ENCODE measurements around the gene SLC35G6. TPM values are rescaled to one million over a fixed set of nuclear protein-coding genes. Genes with fewer than 3 reads are reported as not detected.
A peak's percentile ranks its signal among the peaks of the same experiment; 100 is the strongest.

The SLC35G6 gene
- total RNA-seq, 1 experiment from 2014 or later, result 0.26 TPM

DNA sequence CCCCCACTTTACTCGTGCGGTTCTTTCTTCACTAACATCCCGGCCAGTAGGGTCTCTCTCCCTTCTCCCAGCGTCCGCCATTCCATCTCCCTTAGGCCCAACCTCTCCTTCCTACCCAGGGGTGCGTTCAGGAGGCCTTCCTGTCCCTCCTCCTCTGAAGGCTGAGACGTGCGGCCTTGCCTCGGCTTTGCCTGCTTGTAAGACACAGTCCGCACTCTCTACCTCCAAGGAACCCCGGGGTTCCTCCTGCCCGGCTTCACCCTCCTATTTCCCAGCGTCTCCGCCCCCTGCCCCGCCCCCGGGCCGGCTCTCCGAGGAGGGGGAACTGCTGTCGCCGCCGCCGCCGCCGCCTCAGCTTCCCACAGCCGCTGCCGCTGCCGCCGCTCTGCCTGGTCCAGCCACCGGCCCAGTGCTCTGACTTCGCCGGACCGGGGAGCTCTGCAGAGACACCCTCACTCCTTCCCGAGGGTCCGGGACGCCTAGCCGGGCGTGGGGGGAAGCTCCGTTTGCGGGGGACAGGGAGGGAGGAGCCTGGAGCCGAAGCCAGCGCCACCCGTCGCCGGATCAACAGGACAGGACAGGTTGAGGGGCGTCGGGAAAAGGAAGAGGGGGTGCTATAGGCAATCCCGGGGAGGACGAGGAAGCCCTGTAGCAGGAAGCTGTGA lies 43.2 kb upstream of the SLC35G6 start (continued):
- TF ChIP-seq FOXP1 (CRISPR knock-in tag; IDR thresholded peaks at IDR 0.05; ENCODE audit: borderline replicate concordance) (peak; percentile 65; the same call in 1 of the 2 replicates), MXD4 (CRISPR knock-in tag; IDR thresholded peaks at IDR 0.05; ENCODE audit: borderline replicate concordance) (no peak), NR2C2 (CRISPR knock-in tag; IDR thresholded peaks at IDR 0.05) (no peak)
- TF ChIP-seq, protein P1, sequence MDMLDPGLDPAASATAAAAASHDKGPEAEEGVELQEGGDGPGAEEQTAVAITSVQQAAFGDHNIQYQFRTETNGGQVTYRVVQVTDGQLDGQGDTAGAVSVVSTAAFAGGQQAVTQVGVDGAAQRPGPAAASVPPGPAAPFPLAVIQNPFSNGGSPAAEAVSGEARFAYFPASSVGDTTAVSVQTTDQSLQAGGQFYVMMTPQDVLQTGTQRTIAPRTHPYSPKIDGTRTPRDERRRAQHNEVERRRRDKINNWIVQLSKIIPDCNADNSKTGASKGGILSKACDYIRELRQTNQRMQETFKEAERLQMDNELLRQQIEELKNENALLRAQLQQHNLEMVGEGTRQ (CRISPR knock-in tag; IDR thresholded peaks at IDR 0.05), result no peak
- TF ChIP-seq, protein P2, sequence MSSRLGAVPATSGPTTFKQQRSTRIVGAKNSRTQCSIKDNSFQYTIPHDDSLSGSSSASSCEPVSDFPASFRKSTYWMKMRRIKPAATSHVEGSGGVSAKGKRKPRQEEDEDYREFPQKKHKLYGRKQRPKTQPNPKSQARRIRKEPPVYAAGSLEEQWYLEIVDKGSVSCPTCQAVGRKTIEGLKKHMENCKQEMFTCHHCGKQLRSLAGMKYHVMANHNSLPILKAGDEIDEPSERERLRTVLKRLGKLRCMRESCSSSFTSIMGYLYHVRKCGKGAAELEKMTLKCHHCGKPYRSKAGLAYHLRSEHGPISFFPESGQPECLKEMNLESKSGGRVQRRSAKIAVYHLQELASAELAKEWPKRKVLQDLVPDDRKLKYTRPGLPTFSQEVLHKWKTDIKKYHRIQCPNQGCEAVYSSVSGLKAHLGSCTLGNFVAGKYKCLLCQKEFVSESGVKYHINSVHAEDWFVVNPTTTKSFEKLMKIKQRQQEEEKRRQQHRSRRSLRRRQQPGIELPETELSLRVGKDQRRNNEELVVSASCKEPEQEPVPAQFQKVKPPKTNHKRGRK (CRISPR knock-in tag; IDR thresholded peaks at IDR 0.05; ENCODE audit: borderline replicate concordance), result no peak
- TF ChIP-seq, protein P3, sequence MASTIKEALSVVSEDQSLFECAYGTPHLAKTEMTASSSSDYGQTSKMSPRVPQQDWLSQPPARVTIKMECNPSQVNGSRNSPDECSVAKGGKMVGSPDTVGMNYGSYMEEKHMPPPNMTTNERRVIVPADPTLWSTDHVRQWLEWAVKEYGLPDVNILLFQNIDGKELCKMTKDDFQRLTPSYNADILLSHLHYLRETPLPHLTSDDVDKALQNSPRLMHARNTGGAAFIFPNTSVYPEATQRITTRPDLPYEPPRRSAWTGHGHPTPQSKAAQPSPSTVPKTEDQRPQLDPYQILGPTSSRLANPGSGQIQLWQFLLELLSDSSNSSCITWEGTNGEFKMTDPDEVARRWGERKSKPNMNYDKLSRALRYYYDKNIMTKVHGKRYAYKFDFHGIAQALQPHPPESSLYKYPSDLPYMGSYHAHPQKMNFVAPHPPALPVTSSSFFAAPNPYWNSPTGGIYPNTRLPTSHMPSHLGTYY (CRISPR knock-in tag; IDR thresholded peaks at IDR 0.05), result no peak
- TF ChIP-seq, protein P4, sequence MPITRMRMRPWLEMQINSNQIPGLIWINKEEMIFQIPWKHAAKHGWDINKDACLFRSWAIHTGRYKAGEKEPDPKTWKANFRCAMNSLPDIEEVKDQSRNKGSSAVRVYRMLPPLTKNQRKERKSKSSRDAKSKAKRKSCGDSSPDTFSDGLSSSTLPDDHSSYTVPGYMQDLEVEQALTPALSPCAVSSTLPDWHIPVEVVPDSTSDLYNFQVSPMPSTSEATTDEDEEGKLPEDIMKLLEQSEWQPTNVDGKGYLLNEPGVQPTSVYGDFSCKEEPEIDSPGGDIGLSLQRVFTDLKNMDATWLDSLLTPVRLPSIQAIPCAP (CRISPR knock-in tag; IDR thresholded peaks at IDR 0.05), result no peak

DNA sequence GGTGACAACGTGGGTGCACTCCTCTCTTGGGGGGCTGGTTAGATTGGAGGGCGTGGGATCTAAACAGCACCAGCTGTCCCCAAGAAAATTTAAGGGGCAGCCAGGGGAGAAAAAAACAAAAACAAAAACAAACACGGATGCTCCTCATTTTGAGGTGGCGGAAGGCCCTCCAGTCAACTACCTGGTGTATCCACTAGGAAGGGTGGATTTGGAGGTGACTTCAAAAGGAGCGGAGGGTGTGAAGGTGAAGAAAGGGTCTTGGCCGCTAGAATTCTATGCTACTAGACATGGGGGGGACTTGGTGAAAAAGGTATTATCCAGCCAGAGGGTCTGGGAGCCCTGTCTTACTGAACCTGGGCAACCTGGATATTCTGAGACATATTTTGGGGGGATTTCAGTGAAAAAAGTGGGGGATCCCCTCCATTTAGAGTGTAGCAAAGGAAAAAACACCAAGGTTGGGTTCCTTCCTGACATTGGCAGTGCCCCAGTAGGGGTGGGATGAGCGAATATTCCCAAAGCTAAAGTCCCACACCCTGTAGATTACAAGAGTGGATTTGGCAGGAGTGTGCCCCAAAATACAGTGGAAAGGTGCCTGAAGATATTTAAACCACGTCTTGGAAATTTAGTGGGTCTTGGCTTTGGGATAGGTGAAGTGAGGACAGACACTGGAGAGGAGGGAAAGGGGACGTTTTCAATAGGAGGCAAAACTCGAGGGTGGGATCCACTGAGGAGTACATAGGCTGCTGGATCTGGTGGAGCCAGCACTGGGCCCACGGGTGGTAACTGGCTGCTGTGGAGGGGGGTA lies 42.4 kb upstream of the SLC35G6 start:
- no peak for ATAC-seq
- CTCF ChIA-PET, result interaction anchor here (0.9 to 4.7 kb wide), 13 partner anchors 8 to 122 kb away, joined by 3 to 69 read pairs (median 12); partner anchors contain the start of genes ACAP1, KCTD11, NEURL4 and PLSCR3
- peak overlapping the region; percentile 26; the same call in 1 of the 2 replicates for H3K27ac Mint-ChIP-seq
- H3K36me3 Mint-ChIP-seq, result no peaks in the 10 kb centered on the region; the same call in 1 of the 2 replicates
- peaks cover 31% of the 10 kb centered on the region for H3K4me1 Mint-ChIP-seq
- H3K27me3 Mint-ChIP-seq (ENCODE audit: low read depth), result peaks cover 30% of the 10 kb centered on the region
- no peak for TF ChIP-seq ZBTB21 (CRISPR knock-in tag; IDR thresholded peaks at IDR 0.05; ENCODE audit: borderline replicate concordance)
- no peak for TF ChIP-seq TCF7 (CRISPR knock-in tag; IDR thresholded peaks at IDR 0.05; ENCODE audit: low read depth)
- TF ChIP-seq, protein P5, sequence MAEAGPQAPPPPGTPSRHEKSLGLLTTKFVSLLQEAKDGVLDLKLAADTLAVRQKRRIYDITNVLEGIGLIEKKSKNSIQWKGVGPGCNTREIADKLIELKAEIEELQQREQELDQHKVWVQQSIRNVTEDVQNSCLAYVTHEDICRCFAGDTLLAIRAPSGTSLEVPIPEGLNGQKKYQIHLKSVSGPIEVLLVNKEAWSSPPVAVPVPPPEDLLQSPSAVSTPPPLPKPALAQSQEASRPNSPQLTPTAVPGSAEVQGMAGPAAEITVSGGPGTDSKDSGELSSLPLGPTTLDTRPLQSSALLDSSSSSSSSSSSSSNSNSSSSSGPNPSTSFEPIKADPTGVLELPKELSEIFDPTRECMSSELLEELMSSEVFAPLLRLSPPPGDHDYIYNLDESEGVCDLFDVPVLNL (CRISPR knock-in tag; IDR thresholded peaks at IDR 0.05; ENCODE audit: borderline replicate concordance, low read depth), result no peak
- TF ChIP-seq, protein P6, sequence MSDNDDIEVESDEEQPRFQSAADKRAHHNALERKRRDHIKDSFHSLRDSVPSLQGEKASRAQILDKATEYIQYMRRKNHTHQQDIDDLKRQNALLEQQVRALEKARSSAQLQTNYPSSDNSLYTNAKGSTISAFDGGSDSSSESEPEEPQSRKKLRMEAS (CRISPR knock-in tag; IDR thresholded peaks at IDR 0.05), result no peak
- TF ChIP-seq, protein P7, sequence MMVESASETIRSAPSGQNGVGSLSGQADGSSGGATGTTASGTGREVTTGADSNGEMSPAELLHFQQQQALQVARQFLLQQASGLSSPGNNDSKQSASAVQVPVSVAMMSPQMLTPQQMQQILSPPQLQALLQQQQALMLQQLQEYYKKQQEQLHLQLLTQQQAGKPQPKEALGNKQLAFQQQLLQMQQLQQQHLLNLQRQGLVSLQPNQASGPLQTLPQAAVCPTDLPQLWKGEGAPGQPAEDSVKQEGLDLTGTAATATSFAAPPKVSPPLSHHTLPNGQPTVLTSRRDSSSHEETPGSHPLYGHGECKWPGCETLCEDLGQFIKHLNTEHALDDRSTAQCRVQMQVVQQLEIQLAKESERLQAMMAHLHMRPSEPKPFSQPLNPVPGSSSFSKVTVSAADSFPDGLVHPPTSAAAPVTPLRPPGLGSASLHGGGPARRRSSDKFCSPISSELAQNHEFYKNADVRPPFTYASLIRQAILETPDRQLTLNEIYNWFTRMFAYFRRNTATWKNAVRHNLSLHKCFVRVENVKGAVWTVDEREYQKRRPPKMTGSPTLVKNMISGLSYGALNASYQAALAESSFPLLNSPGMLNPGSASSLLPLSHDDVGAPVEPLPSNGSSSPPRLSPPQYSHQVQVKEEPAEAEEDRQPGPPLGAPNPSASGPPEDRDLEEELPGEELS (CRISPR knock-in tag; IDR thresholded peaks at IDR 0.05), result no peak
- TF ChIP-seq ESRRA (CRISPR knock-in tag; IDR thresholded peaks at IDR 0.05; ENCODE audit: borderline replicate concordance), result no peak
- TF ChIP-seq SMAD3 (CRISPR knock-in tag; IDR thresholded peaks at IDR 0.05; ENCODE audit: borderline replicate concordance), result no peak
- TF ChIP-seq, protein P1 (CRISPR knock-in tag; IDR thresholded peaks at IDR 0.05), result no peak
- no peak for TF ChIP-seq ZNF416 (CRISPR knock-in tag; IDR thresholded peaks at IDR 0.05)
- TF ChIP-seq, protein P8, sequence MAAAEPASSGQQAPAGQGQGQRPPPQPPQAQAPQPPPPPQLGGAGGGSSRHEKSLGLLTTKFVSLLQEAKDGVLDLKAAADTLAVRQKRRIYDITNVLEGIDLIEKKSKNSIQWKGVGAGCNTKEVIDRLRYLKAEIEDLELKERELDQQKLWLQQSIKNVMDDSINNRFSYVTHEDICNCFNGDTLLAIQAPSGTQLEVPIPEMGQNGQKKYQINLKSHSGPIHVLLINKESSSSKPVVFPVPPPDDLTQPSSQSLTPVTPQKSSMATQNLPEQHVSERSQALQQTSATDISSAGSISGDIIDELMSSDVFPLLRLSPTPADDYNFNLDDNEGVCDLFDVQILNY (CRISPR knock-in tag; IDR thresholded peaks at IDR 0.05), result no peak
- peak overlapping the region; percentile 90 for H3K4me3 Mint-ChIP-seq
- POLR2A ChIA-PET, result interaction anchor here (0.9 to 4.0 kb wide), 6 partner anchors 22 to 122 kb away, joined by 3 to 38 read pairs (median 3); partner anchors contain the start of genes POLR2A, SLC35G6, TMEM256 and ZBTB4
- H3K9me3 Mint-ChIP-seq, result no peaks in the 10 kb centered on the region
- no peak for DNase-seq (ENCODE audit: low spot score)

Measured in WTC11 (cell line).